IPS-18a (cell line): ENCODE data around the gene ADAMTS19.

Experiments used
- H3K27ac ChIP-seq: one replicate; pipeline ENCODE4 v1.5.1; 2013; ENCODE audit warnings: low read length
- H3K27me3 ChIP-seq: one replicate; pipeline ENCODE4 v1.6.1; 2013; ENCODE audit warnings: mild to moderate bottlenecking, low read length; ENCODE audit not compliant: control insufficient read depth, insufficient read depth
- H3K36me3 ChIP-seq: one replicate; pipeline ENCODE4 v1.6.1; 2013; ENCODE audit warnings: low read depth, low read length; ENCODE audit not compliant: control insufficient read depth
- H3K4me1 ChIP-seq: one replicate; pipeline ENCODE4 v1.6.1; 2013; ENCODE audit warnings: low read depth, low read length; ENCODE audit not compliant: control insufficient read depth
- H3K4me3 ChIP-seq: one replicate; pipeline ENCODE4 v1.5.1; 2013; ENCODE audit warnings: low read length
- H3K9ac ChIP-seq: one replicate; pipeline ENCODE4 v1.6.1; 2013; ENCODE audit warnings: mild to moderate bottlenecking, low read length, moderate library complexity
- H3K9me3 ChIP-seq: one replicate; pipeline ENCODE4 v1.6.1; 2013; ENCODE audit warnings: low read depth, low read length; ENCODE audit not compliant: control insufficient read depth

Gene ADAMTS19

GRCh38 chr5:129747572-129748407 is 287.7 kb downstream of the ADAMTS19 start, which contains the start of gene MINAR2:
TSS of gene MINAR2 (plus strand) at chr5:129748094. CDS start at chr5:129748191, 97 bp downstream.
- Histone ChIP-seq H3K9me3 (no peaks in the 10 kb centered on the region), H3K4me3 (no peak within 1 kb of the TSS), H3K9ac (no peak within 1 kb of the TSS), H3K4me1 (no peaks in the 10 kb centered on the region), H3K36me3 (no peaks in the 10 kb centered on the region), H3K27ac (no peak within 1 kb of the TSS), H3K27me3 (no peaks in the 10 kb centered on the region)

- no peak overlapping the region for H3K27ac ChIP-seq
- H3K9ac ChIP-seq: no peak overlapping the region
- no peaks in the 10 kb centered on the region for H3K9me3 ChIP-seq
- H3K4me1 ChIP-seq: no peaks in the 10 kb centered on the region
- H3K4me3 ChIP-seq: no peak overlapping the region
- no peaks in the 10 kb centered on the region for H3K27me3 ChIP-seq
- no peaks in the 10 kb centered on the region for H3K36me3 ChIP-seq
Observed at GRCh38 chr5:129748913-129749880, 289.1 kb downstream of the ADAMTS19 start.

- no peak overlapping the region for H3K4me3 ChIP-seq
- no peaks in the 10 kb centered on the region for H3K4me1 ChIP-seq
- H3K36me3 ChIP-seq: no peaks in the 10 kb centered on the region
- no peak overlapping the region for H3K9ac ChIP-seq
- H3K27ac ChIP-seq: no peak overlapping the region
- H3K27me3 ChIP-seq: no peaks in the 10 kb centered on the region
- H3K9me3 ChIP-seq: no peaks in the 10 kb centered on the region
Observed at GRCh38 chr5:129760636-129761325, 300.7 kb downstream of the ADAMTS19 start.

- no peak overlapping the region for H3K9ac ChIP-seq
- H3K27me3 ChIP-seq: no peaks in the 10 kb centered on the region
- no peak overlapping the region for H3K4me3 ChIP-seq
- no peak overlapping the region for H3K27ac ChIP-seq
- H3K4me1 ChIP-seq: no peaks in the 10 kb centered on the region
- no peaks in the 10 kb centered on the region for H3K9me3 ChIP-seq
- no peaks in the 10 kb centered on the region for H3K36me3 ChIP-seq
Observed at GRCh38 chr5:129763651-129764050, 303.6 kb downstream of the ADAMTS19 start.

GRCh38 chr5:129766798-129767197 is 306.7 kb downstream of the ADAMTS19 start:
- Histone ChIP-seq H3K27ac (no peak overlapping the region), H3K4me1 (peaks cover 4% of the 10 kb centered on the region), H3K9ac (no peak overlapping the region), H3K4me3 (no peak overlapping the region), H3K27me3 (no peaks in the 10 kb centered on the region), H3K9me3 (no peaks in the 10 kb centered on the region), H3K36me3 (no peaks in the 10 kb centered on the region)

- H3K9me3 ChIP-seq: no peaks in the 10 kb centered on the region
- no peaks in the 10 kb centered on the region for H3K27me3 ChIP-seq
- H3K36me3 ChIP-seq: no peaks in the 10 kb centered on the region
- H3K4me3 ChIP-seq: no peak overlapping the region
- no peak overlapping the region for H3K27ac ChIP-seq
- no peak overlapping the region for H3K9ac ChIP-seq
- H3K4me1 ChIP-seq: peaks cover 6% of the 10 kb centered on the region
Observed at GRCh38 chr5:129767927-129768380, 307.9 kb downstream of the ADAMTS19 start.

GRCh38 chr5:129768735-129769134 is 308.6 kb downstream of the ADAMTS19 start:
- Histone ChIP-seq H3K9ac (no peak overlapping the region), H3K4me1 (peaks cover 6% of the 10 kb centered on the region), H3K27ac (no peak overlapping the region), H3K27me3 (no peaks in the 10 kb centered on the region), H3K4me3 (no peak overlapping the region), H3K9me3 (no peaks in the 10 kb centered on the region), H3K36me3 (no peaks in the 10 kb centered on the region)

- Histone ChIP-seq H3K4me1 (peaks cover 6% of the 10 kb centered on the region), H3K9ac (no peak overlapping the region), H3K36me3 (no peaks in the 10 kb centered on the region), H3K27me3 (no peaks in the 10 kb centered on the region), H3K9me3 (no peaks in the 10 kb centered on the region), H3K27ac (no peak overlapping the region), H3K4me3 (no peak overlapping the region)
Observed at GRCh38 chr5:129770024-129770820, 310.1 kb downstream of the ADAMTS19 start.

GRCh38 chr5:129771058-129771838 is 311.1 kb downstream of the ADAMTS19 start:
- Histone ChIP-seq H3K4me3 (no peak overlapping the region), H3K9me3 (no peaks in the 10 kb centered on the region), H3K36me3 (no peaks in the 10 kb centered on the region), H3K4me1 (peaks cover 6% of the 10 kb centered on the region), H3K27ac (no peak overlapping the region), H3K27me3 (no peaks in the 10 kb centered on the region), H3K9ac (no peak overlapping the region)

GRCh38 chr5:129773376-129773775 is 313.3 kb downstream of the ADAMTS19 start:
- no peaks in the 10 kb centered on the region for H3K36me3 ChIP-seq

More at GRCh38 chr5:129773376-129773775, 313.3 kb downstream of the ADAMTS19 start:
- no peaks in the 10 kb centered on the region for H3K27me3 ChIP-seq
- H3K4me1 ChIP-seq: peaks cover 6% of the 10 kb centered on the region
- no peak overlapping the region for H3K27ac ChIP-seq
- no peak overlapping the region for H3K9ac ChIP-seq
- H3K9me3 ChIP-seq: no peaks in the 10 kb centered on the region
- no peak overlapping the region for H3K4me3 ChIP-seq
